Measurements from ENCODE around the gene CACNA2D1.

GRCh38 chr7:82467020-82467419 is 23.4 kb upstream of the CACNA2D1 start:
- TF ChIP-seq, protein P1, sequence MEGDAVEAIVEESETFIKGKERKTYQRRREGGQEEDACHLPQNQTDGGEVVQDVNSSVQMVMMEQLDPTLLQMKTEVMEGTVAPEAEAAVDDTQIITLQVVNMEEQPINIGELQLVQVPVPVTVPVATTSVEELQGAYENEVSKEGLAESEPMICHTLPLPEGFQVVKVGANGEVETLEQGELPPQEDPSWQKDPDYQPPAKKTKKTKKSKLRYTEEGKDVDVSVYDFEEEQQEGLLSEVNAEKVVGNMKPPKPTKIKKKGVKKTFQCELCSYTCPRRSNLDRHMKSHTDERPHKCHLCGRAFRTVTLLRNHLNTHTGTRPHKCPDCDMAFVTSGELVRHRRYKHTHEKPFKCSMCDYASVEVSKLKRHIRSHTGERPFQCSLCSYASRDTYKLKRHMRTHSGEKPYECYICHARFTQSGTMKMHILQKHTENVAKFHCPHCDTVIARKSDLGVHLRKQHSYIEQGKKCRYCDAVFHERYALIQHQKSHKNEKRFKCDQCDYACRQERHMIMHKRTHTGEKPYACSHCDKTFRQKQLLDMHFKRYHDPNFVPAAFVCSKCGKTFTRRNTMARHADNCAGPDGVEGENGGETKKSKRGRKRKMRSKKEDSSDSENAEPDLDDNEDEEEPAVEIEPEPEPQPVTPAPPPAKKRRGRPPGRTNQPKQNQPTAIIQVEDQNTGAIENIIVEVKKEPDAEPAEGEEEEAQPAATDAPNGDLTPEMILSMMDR (IDR thresholded peaks at IDR 0.05) = no peak
- TF ChIP-seq EZH2 (IDR thresholded peaks at IDR 0.05) (no peak), EZH2phosphoT487 (IDR thresholded peaks at IDR 0.05) (no peak)

Measured in neural progenitor cell (in vitro differentiated cells).